ENCODE measurements around the gene DERL2.
A peak's percentile ranks its signal among the peaks of the same experiment; 100 is the strongest.

DERL2 gene

DNA sequence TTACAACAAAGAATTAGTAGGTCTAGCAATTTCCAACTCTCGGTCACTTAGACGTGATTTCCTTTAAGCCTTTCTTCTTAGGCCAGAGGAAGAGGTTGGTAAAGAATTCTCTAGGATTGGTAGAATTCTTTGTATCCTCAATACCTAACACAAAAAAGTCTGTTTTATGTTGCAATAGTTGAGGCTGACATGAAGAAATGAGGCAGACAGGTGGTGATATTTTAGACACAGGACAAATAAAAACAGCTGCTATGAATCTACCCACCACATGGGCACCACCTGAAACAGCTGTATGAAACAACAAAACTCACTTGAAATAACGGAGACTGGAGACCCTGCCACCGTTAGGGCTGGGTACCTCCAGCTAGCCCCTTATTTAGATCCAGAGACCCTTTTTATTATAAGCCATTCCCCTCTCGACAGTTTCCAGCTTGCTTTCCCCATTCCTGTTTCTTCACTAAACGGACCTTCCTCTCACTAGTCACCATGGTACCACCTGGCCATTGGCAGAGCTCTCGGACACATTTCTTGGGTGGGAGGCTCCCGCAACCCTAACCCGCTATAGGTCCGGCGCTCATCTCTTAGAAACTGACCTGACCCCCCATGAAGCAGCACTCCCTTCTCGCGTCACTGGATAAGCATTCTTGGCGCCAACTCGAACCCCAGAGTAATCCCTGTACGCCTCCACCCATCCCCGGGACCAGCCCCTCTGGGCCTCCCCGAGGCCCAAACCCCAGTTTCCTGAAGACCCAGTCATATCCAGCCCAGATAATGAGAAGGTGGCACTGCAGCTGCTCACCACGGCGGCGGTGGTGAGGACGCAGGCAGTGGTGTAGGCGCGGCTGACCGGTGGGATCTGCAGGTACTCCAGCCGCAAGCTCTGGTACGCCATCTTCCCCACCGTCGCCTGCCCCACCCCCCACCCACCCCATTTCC lies at the start of gene DERL2:
TSS of gene DERL2 (minus strand) at position 909 of the 936 bp plus-strand sequence. CDS start at position 892, 17 bp downstream.
- peak; percentile 62 for DNase-seq (ENCODE audit: low spot score)

DNA sequence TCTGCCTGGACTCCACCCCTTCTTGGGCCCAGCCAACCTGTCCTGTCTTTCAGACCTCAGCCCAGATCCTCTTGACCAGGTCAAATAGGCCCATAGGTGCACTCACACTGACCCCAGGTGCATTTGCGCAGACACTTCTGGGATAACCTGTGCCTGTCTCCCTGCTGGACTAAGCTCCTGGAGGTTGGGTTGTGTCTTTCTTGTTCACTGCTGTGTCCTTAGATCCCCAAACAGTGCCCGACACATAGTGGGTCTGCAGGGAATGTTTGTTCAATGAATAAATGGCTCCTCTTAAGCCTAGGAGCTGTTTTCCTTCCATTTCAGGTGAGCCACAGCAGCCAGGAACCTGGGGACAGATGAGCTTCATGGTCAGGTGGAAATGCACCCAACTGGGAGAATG lies 49.5 kb upstream of the DERL2 start:
- no peak for DNase-seq (ENCODE audit: low spot score)

DNA sequence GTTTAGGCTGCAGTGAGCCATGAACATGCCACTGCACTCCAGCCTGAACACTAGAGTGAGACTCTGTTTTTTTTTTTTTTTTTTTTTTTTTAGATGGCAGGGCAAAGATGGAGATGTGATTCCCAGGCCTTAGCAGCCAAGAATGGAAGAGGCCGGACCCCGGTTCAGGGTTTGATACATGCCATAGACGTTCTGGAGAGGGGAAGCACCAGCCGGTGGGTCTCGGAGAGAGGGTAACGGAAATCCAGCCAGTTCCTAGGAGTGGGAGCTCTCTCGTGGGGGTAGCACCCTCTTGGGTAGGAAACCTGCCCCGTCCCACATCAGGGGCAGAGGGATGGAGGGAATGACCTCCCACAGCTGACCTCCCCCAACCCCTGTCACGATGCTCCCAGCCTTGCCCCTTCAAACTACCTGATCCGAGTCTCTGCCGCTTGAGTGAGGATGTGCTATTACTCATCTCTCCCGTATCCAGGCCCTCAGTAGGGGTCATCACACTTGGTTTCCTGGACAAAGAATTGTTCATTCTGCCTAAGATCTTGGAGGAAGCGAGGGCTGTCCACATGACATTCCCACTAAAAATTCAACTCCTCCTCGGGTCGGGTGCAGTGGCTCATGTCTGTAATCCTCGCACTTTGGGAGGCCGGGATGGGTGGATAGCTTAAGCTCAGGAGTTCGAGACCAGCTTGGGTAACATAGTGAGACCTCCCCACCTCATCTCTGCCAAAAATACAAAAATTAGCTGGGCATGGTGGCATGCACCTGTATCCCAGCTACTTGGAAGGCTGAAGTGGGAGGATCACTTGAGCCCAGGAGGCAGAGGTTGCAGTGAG lies 47.7 kb upstream of the DERL2 start:
- DNase-seq (ENCODE audit: low spot score): peak; percentile 88

DNA sequence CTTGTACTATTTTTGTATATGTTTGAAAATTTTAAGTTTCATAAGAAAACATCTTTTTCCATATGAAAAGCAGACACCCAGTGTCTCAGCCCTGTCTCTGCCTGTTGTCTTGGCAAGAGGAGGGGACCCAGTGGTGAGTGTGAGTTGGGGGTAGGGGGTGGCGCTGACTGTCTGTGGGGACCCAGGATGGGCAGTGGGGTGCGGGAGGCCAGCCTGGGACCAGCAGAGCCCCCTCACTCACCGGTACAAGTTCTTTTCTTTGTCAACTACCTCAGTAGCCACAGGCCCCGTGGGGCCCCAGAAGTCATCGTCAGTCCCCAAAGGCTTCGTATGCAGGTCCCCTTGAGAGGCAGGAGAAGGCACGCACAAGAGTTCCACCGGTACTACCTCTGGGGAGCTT lies 46.6 kb upstream of the DERL2 start:
- no peak for DNase-seq (ENCODE audit: low spot score)

DNA sequence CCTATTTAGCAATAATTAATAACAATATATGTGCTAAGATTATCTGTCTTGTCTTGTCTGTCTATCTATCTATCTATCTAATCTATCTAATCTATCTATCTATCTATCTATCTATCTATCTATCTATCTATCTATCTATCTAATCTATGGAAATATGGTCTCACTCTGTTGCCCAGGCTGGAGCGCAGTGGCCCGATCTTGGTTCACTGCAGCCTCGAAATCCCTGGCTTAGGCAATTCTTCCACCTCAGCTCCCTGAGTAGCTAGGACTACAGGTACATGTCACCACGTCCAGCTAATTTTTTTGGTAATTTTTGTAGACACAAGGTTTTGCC lies 45.1 kb upstream of the DERL2 start:
- no peak for DNase-seq (ENCODE audit: low spot score)

DNA sequence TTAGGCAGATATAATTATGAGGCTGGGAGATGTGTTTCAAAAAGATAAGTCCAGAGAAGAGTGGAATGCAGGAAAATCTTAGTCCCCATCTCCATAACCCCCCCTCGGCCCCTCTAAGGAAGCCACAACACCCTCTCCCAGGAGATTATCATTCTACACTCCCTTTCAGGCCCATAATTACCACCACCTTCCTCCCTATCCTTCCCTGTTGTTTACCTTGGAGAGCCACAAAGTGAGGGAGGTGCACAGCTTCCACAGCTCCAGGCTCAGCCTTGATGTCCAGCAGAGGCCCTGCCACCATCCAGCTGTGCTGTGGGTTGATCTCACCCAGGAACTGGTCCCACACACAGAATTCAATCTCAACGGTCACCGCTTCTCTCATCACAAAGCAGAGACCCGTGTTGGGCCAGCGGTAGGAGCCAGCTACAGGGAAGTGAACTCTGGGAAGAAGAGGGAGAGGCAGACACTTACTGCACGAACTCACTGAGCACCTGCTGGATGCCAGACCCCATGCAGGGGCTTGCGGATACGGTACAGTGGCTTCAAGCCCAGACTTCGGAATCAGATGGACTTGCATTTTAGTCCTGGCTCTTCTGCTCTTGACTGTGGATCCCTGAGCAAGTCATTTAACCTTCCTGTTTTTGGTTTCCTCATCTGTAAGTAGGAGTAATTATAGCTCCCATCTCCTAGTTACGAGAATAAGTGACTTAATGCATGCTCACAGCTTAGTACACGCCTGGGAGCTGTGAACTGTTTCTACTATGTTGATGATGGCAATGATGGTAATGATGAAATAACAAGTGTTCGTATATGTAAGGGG lies 44.5 kb upstream of the DERL2 start:
- DNase-seq (ENCODE audit: low spot score): no peak

DNA sequence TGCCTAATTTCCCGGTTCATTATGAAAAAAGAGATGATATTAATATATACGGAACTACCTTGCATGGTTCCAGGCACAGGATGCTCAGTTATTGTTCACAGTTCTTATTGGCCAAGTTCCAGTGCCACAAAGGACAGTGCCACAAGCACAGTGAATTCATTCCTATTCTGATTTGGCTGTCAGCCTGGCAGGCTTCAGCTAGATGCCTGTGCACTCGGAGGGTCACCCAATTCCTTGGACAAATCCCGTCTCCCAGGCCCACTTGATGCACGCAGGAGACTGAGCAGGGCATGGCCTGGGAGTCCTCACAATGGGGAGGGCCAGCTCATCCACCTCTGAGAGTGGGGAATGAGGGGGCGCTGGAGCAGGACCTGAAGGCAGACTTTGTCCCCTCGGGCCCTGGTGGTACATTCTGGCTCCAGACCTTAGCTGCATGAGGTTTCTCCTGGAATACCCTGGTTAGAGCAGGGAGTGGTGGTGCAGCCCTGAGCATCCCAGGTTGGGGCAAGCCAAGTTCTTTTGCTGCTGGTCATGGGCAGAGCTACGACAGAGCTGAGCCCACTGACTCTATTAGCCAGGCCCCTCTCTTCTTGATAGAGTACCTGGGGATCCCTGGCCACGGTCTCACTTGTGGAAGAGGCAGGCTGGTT lies 41.7 kb upstream of the DERL2 start:
- DNase-seq (ENCODE audit: low spot score): no peak

DNA sequence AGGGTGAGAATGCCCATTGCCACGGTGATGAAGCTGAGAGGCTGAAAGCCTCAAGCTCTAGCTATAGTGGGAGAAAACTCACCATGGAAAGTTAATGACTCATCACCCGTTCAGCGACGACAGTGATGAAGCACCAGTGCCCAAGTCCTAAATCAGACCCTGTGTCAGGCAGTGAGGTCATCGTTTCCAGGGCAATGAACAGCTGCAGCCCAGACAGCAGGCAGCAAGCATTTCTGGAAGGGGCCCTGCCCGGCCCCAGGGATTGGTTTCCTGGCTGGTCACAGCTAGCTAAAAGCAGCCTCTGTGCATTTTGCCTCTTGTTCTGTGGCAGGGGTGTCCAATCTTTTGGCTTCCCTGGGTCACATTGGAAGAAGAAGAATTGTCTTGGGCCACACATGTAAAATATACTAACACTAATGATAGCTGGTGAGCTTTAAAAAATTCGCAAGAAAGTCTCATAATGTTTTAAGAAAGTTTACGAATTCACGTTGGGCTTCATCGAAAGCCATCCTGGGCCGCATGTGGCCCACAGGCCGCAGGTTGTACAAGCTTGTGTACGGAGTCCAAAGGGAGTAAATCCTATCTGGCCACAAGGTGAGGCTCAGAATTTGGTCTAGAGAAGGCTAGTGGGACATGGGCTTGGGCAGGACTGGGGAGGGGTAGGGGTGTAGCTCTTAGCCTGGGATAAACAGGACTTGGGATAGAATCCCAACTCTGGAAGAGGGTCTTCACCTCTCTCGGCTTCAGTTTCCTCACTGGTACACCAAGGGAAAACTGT lies 41.0 kb upstream of the DERL2 start:
- DNase-seq (ENCODE audit: low spot score): peak; percentile 98

DNA sequence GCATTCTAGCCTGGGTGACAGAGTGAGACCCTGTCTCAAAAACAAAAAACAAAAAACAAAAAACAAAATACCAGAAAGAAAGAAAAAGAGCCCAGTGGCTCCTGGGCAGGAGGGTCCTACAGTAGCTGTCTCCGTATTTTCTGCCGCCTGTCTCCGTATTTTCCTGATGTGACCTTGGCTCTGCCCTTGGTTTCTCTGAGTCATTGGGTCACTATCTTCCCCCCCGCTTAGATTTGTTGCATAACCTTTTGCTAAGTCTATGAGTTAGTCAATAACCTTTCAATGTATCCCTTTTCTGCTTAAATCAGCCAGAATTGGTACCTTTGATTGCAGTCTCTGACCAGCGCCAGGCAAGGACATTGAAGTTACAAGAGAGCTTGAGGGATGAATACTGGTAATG lies 37.3 kb upstream of the DERL2 start:
- DNase-seq (ENCODE audit: low spot score): no peak

DNA sequence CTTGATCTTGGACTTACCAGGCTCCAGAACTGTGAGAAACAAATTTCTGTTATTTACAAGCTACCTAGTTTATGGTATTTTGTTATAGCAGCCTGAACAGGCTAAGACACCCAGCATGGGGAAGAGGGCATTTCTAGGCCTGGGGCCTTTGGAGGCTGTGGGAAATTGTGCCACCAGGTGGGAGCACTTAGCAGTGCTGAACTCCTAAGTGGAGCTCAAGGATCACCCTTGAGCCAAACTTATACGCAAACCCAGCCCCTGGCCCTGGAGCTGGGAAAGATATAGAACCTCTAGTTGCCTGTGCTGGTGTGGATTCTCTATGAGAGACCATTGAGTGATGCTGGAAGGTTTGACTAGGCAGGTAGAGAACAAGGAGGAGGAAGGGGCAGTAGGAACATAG lies 36.5 kb upstream of the DERL2 start:
- no peak for DNase-seq (ENCODE audit: low spot score)

DNA sequence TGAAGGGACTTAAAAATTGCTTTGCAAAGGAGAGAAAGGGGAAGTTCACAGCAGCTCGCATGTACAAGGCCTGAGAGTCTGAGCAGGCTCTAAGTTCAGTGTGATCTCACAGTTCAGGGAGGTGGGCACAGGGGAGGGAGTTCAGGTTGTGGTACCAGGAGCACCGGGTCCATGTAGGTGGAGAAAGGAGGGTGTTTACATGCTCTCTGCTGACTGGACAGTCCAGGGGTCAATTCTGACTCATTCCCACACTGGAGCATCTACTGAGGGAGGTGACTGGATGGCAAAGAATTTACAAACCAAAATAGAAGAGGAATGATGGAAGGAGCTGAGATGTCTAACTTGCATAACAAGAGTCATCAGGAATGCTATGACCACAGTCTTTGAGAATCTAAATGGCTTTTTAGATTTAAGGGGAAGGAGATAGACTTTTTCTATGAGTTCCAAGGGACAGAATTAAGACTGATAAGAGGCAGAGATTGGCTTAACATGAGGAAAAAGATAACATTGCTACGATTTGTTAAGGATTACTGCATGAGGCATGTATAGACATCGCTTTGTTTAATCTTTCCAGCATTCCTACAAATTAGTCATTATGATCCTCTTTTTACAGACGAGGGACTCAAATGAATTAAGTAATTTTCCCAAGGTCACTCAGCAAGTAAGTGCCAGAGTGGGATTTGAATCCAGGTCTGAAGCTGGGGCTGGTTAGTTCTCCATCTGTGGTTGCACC lies 30.2 kb upstream of the DERL2 start:
- DNase-seq (ENCODE audit: low spot score): peak; percentile 99

DNA sequence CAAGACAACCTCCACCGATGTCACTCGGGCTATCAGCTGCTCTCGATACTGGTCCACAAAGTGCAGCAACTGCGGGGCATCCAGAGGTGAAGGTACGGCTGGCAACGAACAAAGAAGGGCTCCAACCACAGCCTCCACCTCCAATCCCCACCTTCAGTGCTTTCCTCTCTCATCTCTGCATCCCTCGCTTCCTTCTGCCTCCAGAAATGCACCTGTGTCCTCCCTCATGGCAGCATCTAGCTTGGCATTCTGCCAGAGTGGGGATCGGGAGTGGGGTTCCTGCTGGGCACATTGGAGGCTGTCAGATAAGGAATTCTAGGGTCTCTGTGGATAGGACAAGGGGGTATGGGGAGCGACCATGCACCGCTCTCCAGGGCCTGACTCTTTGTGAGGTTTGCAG lies 29.0 kb upstream of the DERL2 start:
- DNase-seq (ENCODE audit: low spot score): no peak

DNA sequence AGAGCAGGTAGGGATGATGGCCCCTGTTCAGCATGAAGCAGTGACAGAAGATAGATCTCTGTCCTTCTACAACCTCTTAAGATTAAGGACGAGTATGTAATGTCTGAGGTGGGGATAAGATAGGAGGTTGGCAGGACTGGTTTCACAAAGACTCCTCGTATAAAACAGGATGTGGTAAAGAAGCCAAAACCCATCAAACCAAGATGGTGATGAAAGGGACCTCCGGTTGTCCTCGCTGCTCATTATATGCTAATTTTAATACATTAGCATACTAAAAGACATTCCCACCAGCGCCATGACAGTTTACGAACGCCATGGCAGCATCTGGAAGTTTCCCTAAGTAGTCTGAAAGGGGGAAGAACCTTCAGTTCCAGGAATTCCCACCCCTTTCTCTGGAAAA lies 27.6 kb upstream of the DERL2 start:
- no peak for DNase-seq (ENCODE audit: low spot score)

DNA sequence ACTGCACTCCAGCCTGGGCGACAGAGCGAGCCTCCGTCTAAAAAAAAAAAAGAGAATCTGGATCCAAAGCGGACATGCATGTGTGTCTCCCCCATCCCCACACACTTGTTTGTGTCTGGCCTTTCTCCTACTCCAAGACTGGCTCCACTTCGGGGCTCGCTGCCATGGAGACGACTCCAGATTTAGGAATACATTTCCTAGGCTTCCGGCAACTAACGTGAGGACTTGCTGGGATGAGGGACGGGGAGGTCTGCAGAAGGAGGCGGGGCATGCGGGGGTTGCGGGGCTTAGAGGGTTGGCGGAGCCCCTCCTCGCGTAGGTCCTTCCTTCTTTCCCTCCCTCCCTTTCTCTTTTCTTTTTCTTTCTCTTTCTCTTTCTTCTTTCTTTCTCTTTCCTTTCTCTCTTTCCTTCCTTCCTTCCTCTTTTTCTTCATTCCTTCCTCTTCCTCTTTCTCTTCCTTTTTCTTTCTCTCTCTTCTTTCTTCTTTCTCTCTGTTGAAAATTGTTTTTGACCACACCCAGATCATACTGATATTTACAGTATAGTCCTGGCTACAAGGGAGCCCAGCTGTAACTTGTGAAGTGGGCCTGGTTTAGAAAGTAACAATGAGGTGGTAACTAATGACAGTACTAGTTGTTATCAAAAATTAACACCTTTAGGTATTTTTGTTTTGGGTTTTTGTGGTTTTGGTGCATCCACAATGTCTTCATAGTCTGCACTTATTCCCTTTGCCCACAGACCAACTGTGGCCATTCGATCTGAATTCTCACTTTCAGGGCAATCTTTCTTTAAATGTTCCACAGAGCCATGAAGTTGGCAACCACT lies 25.6 kb upstream of the DERL2 start:
- DNase-seq (ENCODE audit: low spot score): no peak

DNA sequence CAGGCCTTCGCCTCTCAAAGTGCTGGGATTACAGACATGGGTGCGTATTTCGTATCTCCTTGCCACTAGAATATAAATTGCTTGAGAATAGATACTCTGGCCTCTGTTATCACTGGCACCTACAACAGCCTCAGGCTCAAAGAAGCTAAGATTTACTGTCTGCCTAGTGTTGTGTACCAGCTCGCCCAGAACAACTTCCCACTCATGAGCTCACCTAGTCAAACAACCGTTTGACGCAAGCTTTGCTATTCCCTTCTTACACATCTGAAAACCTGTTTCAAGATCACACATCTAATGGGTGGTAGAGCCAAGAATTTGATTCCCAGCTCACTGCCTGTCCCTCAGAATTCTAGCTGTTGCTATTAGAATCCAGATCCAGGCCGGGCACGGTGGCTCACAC lies 24.8 kb upstream of the DERL2 start:
- no peak for DNase-seq (ENCODE audit: low spot score)

DNA sequence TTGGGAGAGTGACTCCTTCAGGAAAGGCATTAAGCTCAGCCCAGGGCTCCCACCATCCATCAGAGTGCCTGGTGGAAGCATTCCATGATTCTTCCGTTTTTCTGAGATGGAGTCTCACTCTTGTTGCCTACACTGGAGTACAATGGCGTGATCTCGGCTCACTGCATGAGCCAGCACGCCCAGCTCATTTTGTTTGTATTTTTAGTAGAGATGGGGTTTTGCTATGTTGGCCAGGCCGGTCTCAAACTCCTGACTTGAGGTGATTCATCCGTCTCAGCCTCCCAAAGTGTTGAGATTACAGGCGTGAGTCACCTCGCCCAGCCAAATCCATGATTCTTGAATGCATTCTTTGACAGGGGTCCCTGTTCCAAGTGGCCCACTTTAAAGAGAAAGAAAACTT lies 23.5 kb upstream of the DERL2 start:
- peak; percentile 28 for DNase-seq (ENCODE audit: low spot score)

DNA sequence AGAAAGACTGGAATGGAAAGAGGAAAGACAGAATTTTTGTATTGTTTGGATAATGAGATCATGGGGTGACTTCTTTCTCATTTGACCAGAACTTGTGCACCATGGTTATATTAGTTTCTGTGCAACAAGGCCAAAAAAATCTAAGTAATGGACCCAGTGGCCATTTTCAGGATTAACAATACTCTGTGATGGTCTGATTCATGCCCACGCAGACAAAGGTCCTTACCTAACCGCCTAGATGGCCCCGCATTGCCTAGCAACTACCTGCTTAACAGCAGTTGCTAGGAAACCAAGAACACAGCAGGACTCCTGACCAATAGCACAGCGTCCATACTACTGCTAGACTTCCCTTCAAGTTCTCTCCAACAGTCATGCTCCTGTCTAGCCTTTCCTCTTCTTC lies 22.8 kb upstream of the DERL2 start:
- DNase-seq (ENCODE audit: low spot score): peak; percentile 85

DNA sequence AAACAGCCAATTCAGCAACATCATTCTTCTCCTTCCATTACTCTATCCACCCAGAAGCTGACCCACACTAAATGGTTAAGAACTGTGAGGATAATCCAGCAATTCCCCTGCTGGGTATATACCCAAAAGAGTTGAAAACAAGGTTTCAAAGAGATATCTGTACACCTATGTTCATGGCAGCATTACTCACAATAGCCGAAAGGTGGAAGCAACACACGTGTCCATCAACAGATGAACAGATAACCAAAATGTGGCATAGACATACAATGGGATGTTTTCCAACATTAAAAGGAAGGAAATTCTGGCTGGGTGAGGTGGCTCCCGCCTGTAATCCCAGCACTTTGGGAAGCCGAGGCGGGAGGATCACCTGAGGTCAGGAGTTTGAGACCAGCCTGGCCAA lies 20.3 kb upstream of the DERL2 start:
- DNase-seq (ENCODE audit: low spot score): no peak

DNA sequence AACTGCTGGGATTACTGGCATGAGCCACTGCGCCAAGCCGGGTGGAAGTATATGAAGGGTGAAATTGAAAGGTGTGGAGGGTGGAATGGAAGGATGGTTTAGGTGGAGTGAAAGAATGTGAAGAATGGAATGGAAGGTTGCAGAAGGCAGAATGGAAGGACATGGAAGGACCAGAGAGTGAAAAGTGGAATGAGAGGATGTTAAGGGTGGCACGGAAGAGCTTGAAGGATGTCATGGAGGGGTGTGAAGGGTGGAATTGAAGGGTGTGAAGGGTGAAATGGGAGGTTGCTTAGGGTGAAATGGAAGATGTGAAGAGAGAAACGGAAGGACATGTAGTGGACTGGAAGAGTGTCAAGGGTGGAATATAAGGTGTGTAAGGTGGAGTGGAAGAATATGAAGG lies 16.6 kb upstream of the DERL2 start:
- no peak for DNase-seq (ENCODE audit: low spot score)

DNA sequence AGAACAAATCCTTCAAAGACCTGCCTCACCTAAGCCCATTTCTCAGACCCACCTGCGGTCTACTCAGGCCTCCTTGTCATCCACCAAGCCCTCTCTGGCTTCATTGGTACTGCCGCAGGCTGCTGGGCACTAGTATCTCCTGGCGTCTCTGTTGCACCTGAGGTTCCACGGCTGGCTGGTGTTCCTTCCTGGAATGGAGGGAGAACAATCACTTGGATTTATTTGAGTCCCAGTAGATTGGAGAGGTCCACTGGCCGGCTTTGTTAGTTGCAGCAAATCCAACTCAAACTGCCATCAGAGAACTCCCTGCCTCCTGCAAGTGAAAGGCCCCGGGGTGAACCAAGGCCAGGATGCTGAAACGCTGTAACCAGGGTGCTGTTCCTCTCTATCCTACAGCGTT lies 15.7 kb upstream of the DERL2 start:
- no peak for DNase-seq (ENCODE audit: low spot score)
